HG03097 (cell line): ENCODE data around the gene OSBPL5.

Experiments
- ATAC-seq: cut with Tn5 transposase; IDR thresholded peaks from one replicate; pipeline ENCODE4 v1.9.1; 2021; ENCODE audit not compliant: unreplicated experiment, low FRiP score

The OSBPL5 gene

GRCh38 chr11:3199537-3200295, 34.6 kb upstream of the OSBPL5 start:
- no peak for ATAC-seq

GRCh38 chr11:3198815-3199214, 33.7 kb upstream of the OSBPL5 start:
- ATAC-seq = no peak

- no peak for ATAC-seq
These were observed 32.9 kb upstream of the OSBPL5 start for GRCh38 chr11:3197878-3198528.

GRCh38 chr11:3197044-3197695, 32.1 kb upstream of the OSBPL5 start:
- ATAC-seq = no peak

- no peak for ATAC-seq
These were observed 31.3 kb upstream of the OSBPL5 start for GRCh38 chr11:3196161-3197043.

- ATAC-seq = no peak
These were observed 30.4 kb upstream of the OSBPL5 start for GRCh38 chr11:3195251-3196160.

GRCh38 chr11:3194016-3194816, 29.1 kb upstream of the OSBPL5 start:
- ATAC-seq = no peak

GRCh38 chr11:3193373-3194015, 28.4 kb upstream of the OSBPL5 start:
- no peak for ATAC-seq

GRCh38 chr11:3192511-3193372, 27.6 kb upstream of the OSBPL5 start:
- no peak for ATAC-seq

- ATAC-seq = no peak
These were observed 26.6 kb upstream of the OSBPL5 start for GRCh38 chr11:3191586-3192324.

- ATAC-seq = no peak
These were observed 25.5 kb upstream of the OSBPL5 start for GRCh38 chr11:3190600-3190999.

- ATAC-seq = no peak
These were observed 24.9 kb upstream of the OSBPL5 start for GRCh38 chr11:3189886-3190583.

GRCh38 chr11:3189196-3189843, 24.2 kb upstream of the OSBPL5 start:
- ATAC-seq = no peak

- ATAC-seq = no peak
These were observed 23.5 kb upstream of the OSBPL5 start for GRCh38 chr11:3188496-3189195.
